Fibroblast of the aortic adventitia (primary cell): ENCODE data around the gene WDR83. TPM values are rescaled to one million over a fixed set of nuclear protein-coding genes. Genes with fewer than 3 reads are reported as not detected.
"Not testable (repeated sequence)": the region's sequence is repeated elsewhere in the genome, so short reads cannot be mapped to it uniquely, and the experiment has no call there.

ENCODE experiments used
- DNase-seq: peaks from one replicate; pipeline ENCODE4 v3.0.0-alpha.2; 2010; ENCODE audit warnings: low read depth
- H3K4me3 ChIP-seq: 2 replicates; pipeline ENCODE4 v1.5.1; 2011; ENCODE audit warnings: low read depth, mild to moderate bottlenecking, control low read depth, low read length, moderate library complexity
- CTCF ChIP-seq: IDR thresholded peaks from 2 replicates; pipeline ENCODE4 v1.5.1; 2011; ENCODE audit warnings: mild to moderate bottlenecking, low read length, control low read depth, inconsistent platforms; ENCODE audit not compliant: insufficient read depth
- total RNA-seq: library from RNA; depleted of rRNA; stranded (reverse); fragments of >200 nt; gene quantifications from 2 replicates; pipeline ENCODE4 v1.2.3, GENCODE V29; 2012; ENCODE audit warnings: low replicate concordance

WDR83 gene
- total RNA-seq, 1 donor, result 6.8 TPM

GRCh38 chr19:12695514-12695913 lies 28.9 kb downstream of the WDR83 start:
- H3K4me3 ChIP-seq, result peak overlapping the region; percentile 91
- TF ChIP-seq CTCF, result no peak
- DNase-seq, result no peak

- TF ChIP-seq CTCF, result no peak
- DNase-seq, result no peak
- H3K4me3 ChIP-seq, result peak overlapping the region; percentile 91
These were observed 29.4 kb downstream of the WDR83 start for GRCh38 chr19:12695997-12696365.

GRCh38 chr19:12696366-12697335 lies 30.0 kb downstream of the WDR83 start, which contains the start of gene FBXW9:
Gene FBXW9, minus strand, starts transcription at chr19:12696631. Its CDS starts 50 bp downstream, at chr19:12696581.
- peak; percentile 97 for DNase-seq
- H3K4me3 ChIP-seq, result peak within 1 kb of the TSS; percentile 91
- no peak for TF ChIP-seq CTCF

- DNase-seq, H3K4me3 ChIP-seq: not testable (repeated sequence)
These were observed 30.8 kb downstream of the WDR83 start for GRCh38 chr19:12697425-12697824.

- no peak overlapping the region for H3K4me3 ChIP-seq
- TF ChIP-seq CTCF, result no peak
- no peak for DNase-seq
These were observed 31.5 kb downstream of the WDR83 start for GRCh38 chr19:12698138-12698537.

- DNase-seq, result no peak
- no peak overlapping the region for H3K4me3 ChIP-seq
- no peak for TF ChIP-seq CTCF
These were observed 35.1 kb downstream of the WDR83 start for GRCh38 chr19:12701596-12702282.

- peak; percentile 46 for DNase-seq
- no peak for TF ChIP-seq CTCF
- H3K4me3 ChIP-seq, result no peak overlapping the region
These were observed 36.4 kb downstream of the WDR83 start for GRCh38 chr19:12703046-12703445.
